GM15510 (cell line): ENCODE measurements around the gene SETMAR.

Source experiments
- POLR2A ChIP-seq: IDR thresholded peaks from 3 replicates; pipeline ENCODE4 v1.6.1; 2011; ENCODE audit warnings: borderline replicate concordance; ENCODE audit not compliant: insufficient read length; ENCODE audit errors: extremely low read depth

The SETMAR gene

DNA sequence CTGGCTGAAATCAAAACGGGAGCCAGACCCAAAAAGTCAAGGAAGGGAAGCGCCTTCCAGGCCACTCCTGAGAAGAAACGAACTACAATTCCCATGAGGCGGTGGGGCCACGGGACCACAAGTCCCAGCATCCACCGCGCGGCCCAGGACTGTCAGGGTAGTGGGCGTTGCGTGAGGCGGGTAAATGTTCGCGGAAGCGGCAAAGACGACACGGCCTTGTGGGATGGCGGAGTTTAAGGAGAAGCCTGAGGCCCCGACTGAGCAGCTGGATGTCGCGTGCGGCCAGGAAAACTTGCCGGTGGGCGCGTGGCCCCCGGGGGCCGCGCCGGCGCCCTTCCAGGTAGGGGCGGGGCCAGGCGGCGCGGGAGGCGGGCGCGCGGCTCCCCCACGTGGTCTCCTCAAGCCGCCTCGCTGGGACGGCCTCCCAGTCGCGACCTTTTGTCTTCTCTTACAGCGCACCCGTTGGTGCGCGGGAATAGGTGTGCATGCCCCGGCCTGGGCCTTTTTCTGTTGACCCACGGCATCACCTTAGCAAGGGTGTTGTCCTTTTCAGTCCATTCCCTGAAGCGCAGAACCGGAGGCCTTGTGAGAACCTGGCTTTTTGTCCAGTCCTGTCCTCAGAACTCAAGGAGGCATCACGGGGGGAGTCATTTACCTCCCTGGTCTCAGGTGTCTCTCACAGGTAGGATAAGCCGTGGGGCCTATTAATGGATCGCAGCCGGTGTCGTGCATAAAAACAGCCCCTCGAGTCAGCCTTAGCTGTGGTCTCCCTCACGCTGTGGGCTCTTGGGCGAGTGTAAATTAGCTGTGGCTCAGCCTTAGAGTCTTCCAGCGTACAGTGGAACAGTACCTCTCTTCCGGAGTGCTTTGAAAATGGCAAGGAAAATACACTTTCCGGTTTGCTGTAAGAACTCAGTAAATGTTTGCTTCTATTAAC is at the start of gene SETMAR:
SETMAR (plus strand) TSS at position 183 of the 937 bp plus-strand sequence; CDS start at position 185, 2 bp downstream.
- peak; percentile 85 for TF ChIP-seq POLR2A

DNA sequence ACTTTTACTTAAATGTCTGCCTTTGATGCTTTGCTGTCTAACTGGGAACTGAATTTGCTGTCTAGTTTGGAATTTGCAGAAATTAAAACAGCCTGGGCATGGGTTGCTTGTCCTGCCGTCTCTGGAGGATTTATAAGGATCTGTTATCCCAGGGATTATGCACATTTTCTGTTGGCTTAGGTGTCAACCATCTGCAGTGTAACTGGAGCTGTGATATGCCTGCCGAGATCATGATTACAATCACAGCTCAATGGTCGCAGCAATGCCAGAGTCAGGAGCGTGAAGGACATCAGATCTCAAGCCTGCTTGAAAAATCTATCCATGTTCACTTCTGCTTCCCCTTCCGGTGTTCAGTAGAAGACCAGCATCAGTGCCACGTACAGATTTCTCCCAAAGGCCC is 41.8 kb upstream of the SETMAR start:
- no peak for TF ChIP-seq POLR2A

DNA sequence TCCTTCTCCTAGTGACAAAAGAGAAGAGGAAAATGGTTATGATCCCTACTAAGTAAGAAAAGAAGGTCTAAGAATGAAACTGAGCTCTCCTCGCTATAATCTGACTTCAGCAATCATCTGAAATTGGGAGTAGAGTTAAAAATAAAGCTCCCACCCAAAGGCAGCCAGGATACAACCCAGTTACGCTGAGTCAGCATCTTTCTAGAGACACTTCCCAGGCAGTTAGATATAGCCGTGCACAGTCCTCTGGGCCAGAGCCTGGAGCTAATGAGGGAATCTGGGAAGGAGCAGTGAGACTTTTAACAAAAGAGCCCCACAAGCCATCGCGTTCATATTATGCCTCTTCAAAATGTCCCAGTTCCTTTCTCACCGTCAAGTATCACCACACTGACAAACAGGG is 39.1 kb upstream of the SETMAR start:
- no peak for TF ChIP-seq POLR2A

DNA sequence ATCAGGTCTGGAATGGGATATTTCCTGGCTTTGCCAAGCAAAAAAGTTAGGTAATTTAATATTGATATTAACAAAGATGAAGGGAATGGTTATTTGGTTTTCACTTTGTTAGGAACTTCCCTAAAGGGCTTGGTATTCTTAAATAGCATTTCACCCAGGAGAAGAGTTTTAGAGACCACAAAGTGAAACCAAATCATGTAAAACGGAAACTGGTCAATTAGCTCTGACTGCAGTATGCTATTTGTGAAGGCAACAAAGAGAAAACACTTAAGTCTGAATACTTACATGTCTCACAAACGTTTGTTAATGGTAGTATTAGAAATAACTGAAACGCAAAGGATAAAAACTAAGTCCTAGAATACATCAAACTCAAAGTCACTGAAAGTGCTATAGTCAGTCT is 32.4 kb upstream of the SETMAR start:
- TF ChIP-seq POLR2A, result no peak

DNA sequence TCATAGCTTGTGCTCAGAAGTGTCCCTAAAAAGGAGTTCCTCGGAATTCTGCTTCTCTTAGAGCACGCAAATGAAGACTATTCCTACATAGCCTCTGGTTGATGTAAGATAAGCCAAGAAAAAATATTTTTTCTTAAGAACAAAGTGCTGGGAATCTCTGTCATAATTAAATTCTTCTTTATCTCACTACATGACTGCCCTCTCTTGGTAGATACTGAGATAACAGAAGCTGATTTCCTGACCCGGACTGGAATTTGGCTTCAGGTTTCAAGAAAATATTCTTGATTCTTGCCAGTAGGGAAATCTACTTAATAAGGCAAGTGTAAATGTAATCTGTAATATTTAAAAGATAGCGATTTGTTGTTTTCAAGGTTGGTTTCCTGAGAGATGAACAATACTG is 31.3 kb upstream of the SETMAR start:
- TF ChIP-seq POLR2A, result no peak

DNA sequence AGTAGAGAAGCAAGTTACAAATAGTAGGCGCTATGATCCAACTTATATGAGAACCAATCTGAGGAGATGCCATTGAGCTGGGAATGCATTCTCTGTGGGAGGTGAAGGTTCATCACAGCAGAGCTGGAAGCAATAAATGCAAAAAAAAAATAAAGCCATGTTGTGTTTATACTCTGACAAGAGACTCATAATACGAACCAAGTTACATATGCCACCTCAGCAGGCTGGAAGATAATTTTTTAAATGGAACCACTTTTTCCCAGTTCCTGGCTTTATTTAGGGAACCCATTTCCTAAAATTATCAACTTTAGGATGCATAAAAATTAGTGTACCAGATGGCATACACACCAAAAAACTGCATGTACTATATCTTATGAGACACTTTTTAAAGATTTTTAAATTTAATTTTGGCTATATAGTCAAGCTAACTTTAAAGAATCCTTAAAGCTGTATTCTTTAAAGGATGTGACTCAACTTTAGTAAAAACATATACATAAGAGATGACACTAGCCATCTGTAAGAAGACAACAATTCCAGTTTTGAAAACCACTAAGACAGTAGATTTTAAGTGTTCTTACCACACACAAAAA is 23.6 kb upstream of the SETMAR start:
- no peak for TF ChIP-seq POLR2A

DNA sequence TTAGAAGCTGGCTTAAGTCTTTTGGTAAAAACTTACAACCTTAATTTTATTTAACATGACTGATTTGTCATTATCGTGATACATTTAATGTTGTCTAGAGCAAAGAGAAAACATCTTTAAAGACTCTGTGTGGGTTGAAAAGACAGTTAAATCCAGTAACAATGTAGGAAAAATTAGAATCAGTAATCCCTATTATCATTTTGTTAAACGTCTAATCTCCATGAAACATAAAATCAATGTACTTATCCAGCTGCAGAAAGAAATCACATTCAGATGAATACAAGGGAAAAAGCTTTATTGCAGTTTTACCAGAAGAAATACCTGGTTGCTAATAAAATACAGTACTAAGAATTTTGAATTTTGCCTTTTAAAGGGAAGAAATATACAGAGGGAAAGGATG is 21.2 kb upstream of the SETMAR start:
- no peak for TF ChIP-seq POLR2A

DNA sequence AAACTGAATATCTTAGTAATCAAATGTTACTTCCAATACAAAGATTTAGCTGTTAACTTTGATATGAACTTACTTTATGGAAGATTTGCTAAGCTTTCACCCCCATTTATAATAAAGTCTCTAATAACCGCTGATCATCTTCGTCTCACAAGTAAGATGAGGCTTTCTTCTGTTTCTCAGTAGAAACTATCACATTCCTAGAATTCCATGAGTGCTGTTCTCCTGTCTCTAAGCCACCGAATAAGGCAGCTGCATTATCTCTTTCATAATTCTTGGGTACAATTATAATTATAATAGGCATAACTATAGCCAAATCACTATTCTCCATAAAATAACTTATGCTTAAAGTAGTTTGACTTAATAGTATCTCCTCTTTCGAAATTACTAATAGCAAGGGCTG is 18.3 kb upstream of the SETMAR start:
- no peak for TF ChIP-seq POLR2A

DNA sequence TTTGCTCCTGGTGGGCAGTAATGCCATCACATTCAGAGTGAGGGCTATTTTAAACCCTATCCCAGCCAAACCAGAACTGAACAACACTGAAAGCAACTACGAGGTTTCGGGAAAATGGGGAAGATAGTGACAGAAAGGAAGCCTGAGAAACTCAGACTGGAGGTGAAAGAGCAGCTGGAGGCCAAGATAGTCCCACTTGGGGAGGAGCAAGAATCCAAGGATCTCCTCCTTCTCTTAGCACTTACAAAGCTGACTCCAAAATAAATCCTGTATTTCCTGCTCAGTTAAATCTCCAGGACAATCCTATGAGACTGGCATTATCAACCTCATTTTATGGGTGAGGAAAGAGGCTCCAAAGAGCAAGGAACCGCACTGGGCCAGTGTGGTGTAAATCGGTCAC is 14.1 kb upstream of the SETMAR start:
- no peak for TF ChIP-seq POLR2A

DNA sequence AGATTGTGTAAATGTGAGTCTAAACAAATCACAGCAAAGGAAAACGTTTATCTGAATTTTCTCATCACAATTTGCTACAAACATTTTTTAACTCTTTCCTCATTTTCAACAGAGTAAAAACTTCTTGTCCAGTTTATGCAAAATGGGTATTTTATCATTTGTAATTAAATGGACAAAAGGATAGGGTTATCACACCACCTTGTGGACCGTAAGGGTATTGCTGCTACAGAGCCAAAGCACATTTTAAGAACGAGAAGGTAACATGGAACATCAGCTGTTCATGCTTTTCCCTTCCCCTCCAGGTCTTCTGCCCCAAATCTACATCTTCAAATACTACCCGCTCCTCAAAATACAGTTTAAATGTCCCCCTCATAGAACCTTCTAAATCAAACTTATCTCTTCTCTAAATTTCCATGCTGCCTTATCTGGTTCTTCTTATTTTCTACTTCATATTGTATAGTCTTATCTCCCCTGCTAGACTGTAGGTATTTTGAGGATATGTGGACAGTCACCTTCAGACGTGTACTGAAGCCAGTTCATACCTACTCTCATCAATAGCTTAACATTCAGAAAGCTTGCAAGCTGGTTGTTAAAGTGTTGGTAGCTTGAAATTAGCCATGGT is 12.8 kb upstream of the SETMAR start:
- no peak for TF ChIP-seq POLR2A

DNA sequence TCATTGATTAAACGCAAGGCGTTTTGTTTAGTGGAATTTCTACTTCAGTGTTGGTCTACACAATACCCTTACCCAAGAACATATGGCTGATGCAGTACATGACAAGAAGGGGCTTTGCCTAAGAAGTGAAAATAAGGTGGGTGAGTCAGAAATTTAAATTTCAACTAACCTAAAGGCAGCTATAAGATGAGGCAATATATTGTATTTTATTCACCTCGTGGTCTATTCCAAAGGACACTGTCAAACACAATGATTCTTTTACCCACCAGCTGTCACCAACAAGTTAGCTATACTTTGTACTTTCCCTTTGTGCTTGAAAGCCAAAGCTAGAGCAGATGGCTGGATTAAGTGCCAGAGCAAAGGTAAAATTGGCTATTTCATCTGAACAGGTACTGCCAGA is 10.9 kb upstream of the SETMAR start:
- TF ChIP-seq POLR2A, result no peak

DNA sequence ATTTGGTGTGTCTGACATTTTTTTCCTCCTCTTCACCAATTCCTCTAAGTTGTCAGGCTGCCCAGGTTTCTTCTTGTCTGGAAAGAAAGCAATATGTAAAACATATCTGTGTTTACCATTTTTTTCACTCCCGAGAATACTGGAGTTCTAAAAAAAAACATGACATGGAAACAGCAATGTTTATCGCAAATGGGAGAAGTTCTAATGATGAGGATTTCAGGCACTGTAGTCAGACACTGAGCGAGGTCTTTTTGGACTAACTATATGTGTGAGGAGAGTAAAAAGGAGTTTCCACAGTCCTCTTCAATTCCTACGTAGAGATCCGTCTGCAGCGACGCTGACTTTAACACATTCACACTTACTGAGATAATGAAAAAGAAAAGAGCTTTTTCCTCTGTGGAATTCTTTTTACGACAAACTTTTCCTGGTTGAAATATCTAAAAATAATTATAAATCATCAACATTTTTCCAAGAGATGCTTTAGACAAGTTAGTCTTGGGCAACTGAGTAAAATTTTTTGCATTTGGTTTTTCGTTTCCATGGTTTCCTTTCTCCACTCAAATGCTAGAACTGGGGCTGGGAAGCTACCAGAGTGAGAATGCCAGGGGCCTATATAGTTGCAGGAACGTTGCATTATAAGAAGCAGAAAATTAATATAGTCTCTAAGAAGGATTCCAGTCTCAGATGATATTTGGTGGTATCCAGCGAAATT is 8.4 kb upstream of the SETMAR start:
- no peak for TF ChIP-seq POLR2A

DNA sequence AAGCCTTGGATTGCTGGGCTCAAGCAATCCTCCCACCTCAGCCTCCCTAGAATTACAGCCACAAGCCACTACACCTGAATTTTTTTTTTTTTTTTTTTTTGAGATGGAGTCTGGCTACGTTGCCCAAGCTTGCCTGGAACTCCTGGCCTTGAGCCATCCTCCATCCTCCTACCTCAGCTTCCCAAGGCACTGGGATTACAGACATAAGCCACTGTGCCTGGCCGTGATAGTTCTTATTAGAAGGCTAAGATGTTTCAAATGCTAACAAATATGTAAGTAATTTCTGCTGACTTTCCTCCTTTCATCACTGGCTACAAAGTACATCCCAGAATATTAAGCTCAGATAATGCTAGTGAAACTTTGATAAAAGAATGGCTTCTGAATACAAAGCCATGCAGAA is 5.7 kb upstream of the SETMAR start:
- TF ChIP-seq POLR2A, result no peak

DNA sequence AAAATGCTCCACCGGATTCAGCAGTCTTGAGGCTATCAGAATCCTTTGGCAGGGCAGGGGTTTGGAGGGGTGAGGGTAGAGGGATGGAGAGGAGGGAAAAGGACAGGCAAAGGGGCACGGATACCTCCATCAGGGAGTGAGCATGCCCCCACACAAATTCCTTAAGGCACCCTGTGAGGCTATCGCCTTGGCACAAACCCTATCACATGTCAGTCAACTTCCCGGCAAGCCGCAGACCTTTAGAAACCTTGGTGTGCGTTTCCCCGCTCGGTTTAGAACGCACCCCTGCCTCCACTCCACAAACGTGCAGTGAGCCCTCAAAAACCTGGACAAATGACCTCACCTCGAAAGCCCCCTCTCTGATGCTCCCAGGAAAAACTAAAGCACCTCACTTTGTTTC is 422 bp upstream of the SETMAR start:
- TF ChIP-seq POLR2A, result no peak

DNA sequence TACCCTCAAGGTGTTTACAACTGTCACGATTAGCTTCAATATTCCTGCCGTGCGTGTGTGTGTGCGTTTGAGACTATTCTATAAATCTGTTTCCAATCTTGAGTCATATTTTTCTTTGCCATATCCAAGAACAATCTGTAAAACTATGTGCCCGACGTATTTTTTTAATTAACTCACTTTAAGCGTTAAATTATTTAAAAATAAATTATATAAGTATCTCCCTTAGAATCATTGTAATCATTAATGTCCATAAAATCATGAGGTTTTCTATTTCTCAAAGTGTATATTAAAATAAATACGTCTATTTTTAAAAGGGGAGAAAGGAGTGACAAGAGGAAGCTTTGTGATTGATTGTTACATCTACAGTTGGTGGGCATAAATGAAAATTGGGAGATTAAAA is 2.9 kb downstream of the SETMAR start:
- TF ChIP-seq POLR2A, result no peak
